AG09319 (cell line): Measurements from ENCODE around the gene ASTN2.
A peak's percentile ranks its signal among the peaks of the same experiment; 100 is the strongest.

Experiments used
- DNase-seq: peaks from one replicate; pipeline ENCODE4 v3.0.0-alpha.2; 2010; ENCODE audit warnings: low read depth; ENCODE audit errors: extremely low read depth
- TF ChIP-seq, protein P1 (sequence below): IDR thresholded peaks from 2 replicates; pipeline ENCODE4 v1.5.1; 2011; ENCODE audit warnings: low read depth, mild to moderate bottlenecking, inconsistent platforms, low read length, moderate library complexity

Gene ASTN2

DNA sequence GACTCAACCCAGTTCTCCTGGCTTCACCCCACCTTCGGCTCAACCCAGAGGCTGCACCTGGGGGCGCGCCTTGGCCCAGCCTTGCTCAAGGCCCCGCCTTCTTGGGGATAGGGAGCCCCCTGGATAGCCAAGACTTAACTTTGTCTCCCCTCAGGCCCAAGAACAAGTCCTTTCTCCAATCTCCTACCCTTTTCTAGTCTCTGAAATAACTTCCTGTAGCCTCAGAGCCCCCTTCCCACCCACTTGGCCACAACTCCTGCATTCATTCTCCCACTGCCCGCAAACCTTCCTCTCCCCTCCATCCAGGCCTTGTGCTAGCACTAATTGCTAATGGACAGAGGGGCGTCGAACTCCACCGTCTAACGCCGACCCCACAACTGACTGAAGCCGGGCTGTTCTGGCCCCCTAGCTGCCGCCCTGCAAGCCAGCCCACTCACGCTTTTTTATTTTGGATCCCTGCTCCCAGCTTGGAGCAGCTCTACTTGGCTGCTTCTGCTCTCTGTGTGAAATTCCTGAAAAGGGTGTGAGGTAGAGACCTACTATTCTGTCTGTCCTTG lies 579 bp upstream of the ASTN2 start:
- DNase-seq = no peak
- TF ChIP-seq, protein P1, sequence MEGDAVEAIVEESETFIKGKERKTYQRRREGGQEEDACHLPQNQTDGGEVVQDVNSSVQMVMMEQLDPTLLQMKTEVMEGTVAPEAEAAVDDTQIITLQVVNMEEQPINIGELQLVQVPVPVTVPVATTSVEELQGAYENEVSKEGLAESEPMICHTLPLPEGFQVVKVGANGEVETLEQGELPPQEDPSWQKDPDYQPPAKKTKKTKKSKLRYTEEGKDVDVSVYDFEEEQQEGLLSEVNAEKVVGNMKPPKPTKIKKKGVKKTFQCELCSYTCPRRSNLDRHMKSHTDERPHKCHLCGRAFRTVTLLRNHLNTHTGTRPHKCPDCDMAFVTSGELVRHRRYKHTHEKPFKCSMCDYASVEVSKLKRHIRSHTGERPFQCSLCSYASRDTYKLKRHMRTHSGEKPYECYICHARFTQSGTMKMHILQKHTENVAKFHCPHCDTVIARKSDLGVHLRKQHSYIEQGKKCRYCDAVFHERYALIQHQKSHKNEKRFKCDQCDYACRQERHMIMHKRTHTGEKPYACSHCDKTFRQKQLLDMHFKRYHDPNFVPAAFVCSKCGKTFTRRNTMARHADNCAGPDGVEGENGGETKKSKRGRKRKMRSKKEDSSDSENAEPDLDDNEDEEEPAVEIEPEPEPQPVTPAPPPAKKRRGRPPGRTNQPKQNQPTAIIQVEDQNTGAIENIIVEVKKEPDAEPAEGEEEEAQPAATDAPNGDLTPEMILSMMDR = no peak

DNA sequence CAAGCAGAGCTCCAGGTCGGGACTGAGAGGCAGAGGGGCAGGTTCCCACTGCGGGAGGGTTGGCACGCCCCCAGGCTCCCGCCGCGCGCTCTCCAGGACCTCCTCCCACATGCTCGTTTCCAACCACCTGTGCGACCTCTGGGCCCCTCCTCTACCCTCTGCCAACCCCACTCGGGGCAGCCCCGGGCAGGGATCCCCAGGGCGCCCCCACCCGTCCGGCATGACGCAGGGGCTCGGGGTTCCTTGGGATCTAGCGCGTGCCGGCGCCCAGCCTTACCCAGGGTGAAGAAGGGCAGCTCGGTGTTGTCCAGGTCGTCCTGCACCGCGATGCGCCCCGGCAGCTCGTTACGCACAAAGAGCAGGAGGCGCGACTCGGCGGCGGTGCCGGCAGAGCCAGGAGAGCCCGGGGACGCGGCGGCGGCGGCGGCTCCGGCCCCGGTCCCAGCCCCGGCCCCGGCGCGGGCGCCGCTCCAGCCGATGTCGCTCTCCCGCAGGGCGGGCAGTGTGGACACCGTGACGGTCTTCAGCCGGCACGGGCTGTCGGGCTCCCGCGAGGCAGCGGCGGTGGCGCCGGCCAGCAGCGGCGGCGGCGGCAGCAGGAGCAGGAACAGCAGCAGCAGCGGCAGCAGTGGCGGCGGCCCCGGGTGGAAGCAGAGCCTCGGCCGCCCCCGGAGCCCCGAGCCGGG lies 494 bp downstream of the ASTN2 start:
- TF ChIP-seq, protein P1 = no peak; the same call in 1 of the 2 replicates
- DNase-seq = no peak

DNA sequence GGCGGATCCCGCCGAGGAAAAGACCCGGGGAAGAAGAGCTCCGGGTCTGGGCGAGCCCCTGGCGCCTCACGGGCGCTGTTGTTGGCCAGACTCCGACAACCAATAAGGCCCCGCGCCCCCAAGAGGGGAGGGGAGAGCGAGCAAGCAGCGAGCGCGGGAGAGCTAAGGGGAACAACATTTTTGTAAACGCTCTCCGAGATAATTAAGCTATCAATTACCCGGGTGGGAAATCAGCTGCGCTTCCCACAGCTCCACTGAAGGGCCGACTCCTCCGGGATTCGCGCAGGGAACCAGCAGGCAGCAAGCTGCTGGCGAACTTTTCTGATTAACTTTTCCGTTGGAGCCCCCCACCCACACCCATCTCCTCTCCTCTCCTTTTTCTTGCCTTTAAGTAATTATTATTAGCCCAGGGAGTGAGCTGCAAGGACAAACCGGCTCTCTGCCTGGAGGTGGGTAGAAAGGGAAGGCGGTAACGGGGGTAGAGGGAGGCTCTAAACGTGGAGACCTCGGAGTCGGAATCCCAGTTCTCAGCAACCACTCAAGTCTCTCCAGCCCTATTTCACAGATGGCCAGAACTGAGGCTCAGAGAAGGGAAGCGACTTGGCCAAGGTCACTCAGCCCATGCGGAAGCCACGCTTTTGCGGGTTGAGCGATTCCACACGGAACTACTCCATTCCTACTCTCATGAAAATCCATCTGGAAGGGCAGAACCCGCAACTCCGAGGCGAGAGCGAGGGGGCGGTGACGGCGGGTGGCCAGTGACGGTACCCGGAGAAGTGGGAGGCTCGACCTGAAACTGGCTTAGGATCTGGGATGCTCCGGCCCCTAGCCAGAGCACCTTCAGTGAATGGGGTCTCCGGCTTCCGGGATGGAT lies 1.3 kb downstream of the ASTN2 start:
- no peak for DNase-seq

DNA sequence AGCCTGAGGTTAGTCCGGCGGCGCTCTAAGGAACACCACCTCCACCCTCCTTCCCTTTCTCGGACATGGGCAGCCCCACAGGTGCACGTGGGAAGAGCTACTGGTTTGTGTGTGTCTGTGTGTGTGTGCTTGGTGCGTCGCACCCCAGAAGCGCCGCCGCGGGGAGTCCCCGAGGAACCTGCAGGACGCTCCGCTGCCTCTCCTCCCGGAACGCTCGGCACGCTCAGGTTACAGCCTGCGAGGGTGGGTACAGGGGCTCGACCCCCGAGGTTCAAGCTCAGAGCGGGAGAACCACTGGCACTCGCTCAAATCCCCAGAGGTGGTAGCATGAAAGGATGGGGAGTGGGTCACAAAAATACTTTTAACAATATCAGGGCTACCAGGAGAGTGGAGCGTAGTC lies 2.0 kb downstream of the ASTN2 start:
- TF ChIP-seq, protein P1 = no peak
- DNase-seq = no peak

More for the DNA sequence above, 1.3 kb downstream of the ASTN2 start:
- TF ChIP-seq, protein P1 = no peak

DNA sequence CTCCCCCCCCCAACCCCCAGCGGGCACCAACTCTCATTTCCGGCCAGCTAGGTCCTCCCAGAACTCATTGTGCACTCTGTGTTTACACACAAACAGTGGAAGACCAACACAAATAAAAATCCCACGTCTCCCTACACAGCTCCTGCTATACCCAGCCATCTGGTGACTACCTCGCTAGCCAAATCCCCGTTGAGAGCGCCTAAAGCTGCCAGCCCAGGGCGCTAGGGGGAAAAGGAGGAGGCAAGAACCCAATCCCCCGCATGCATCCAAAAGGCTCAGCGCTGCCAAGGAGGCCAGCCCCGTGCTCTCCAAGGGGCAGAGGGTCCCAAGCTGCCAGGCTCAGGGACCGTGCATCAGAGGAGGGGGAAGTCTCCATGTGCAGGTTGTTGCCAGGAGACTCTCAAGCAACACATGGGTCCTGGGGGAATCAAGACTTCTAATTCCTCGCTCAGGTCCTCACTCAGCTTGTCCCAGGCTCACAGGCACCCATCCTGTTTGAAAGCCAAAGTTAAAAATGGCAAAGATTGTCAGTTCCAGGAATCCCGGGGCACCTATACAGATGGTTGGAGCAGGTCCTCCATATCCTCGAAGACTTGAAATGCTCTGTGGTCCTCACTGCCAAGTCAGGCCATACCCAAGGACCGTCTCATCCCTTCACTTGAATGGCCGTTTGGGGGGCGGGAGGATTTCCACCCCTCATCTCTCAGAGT lies 2.7 kb downstream of the ASTN2 start:
- DNase-seq = no peak
- TF ChIP-seq, protein P1 = no peak

DNA sequence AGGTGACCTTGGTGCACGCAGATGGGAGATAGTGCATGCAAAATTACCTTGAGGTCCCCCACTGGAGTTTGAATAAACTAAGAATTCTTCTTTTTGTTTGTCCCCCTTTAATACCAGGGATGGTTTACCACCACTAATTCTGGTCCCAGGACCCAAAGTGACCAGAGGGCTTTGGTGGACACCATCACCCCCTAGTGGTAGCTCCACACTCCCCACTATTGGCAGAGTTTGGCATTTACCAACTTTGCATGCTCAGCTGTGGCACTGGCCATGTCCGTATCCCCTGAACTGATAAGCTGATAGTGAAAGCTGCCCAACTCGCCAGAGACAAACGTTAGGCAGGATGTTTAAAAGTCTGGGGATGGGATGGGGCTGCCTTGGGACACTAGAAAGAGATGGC lies 3.3 kb downstream of the ASTN2 start:
- DNase-seq = no peak
- TF ChIP-seq, protein P1 = peak; percentile 40

DNA sequence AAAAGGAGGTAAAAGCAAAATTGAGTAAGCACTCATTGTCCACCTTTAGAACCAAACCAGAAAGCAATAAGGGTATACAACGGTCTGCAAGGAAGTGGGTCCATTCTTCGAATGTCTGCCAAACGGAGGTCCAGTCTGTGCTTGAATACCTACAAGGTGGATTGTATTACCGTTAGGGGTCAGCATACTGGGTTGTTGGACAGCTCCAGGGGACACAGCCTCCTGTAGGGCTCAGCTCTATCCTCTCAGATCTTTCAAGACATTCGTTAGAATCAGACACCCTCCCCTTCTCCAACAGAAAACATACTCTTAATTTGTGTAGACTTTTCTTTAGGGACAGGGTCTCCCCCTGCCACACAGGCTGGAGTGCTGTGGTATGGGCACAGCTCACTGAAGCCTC lies 5.5 kb downstream of the ASTN2 start:
- DNase-seq = no peak
- TF ChIP-seq, protein P1 = no peak
